NCI-H187 (cell line): ENCODE results near the gene COLEC11.

Experiments used
- DNase-seq, 2 experiments: peaks; one replicate each; lab custom pipeline; 2025; lab: John Stamatoyannopoulos, UW

COLEC11 gene

GRCh38 chr2:3585261-3586109, 9.4 kb upstream of the COLEC11 start:
- no peak for DNase-seq

- DNase-seq, result no peak
These were observed 8.7 kb upstream of the COLEC11 start for GRCh38 chr2:3586220-3586619.

GRCh38 chr2:3587021-3587420, 7.9 kb upstream of the COLEC11 start:
- DNase-seq, result no peak

GRCh38 chr2:3587432-3587831, 7.5 kb upstream of the COLEC11 start:
- DNase-seq, result no peak

- no peak for DNase-seq
These were observed 6.8 kb upstream of the COLEC11 start for GRCh38 chr2:3588084-3588483.

GRCh38 chr2:3589086-3589485, 5.8 kb upstream of the COLEC11 start:
- DNase-seq, result no peak

- no peak for DNase-seq
These were observed 492 bp downstream of the COLEC11 start for GRCh38 chr2:3595404-3595803.

- no peak for DNase-seq
These were observed 1.1 kb downstream of the COLEC11 start for GRCh38 chr2:3595985-3596384.

- no peak for DNase-seq
These were observed 2.0 kb downstream of the COLEC11 start for GRCh38 chr2:3596901-3597417.

GRCh38 chr2:3597567-3597966, 2.7 kb downstream of the COLEC11 start:
- DNase-seq, result no peak

GRCh38 chr2:3598197-3598910, 3.4 kb downstream of the COLEC11 start:
- DNase-seq, result no peak

- DNase-seq, result no peak
These were observed 4.3 kb downstream of the COLEC11 start for GRCh38 chr2:3598912-3599854.

- DNase-seq, result no peak
These were observed 5.4 kb downstream of the COLEC11 start for GRCh38 chr2:3600256-3600855.

- no peak for DNase-seq
These were observed 6.8 kb downstream of the COLEC11 start for GRCh38 chr2:3601561-3602271.

- no peak for DNase-seq
These were observed 7.8 kb downstream of the COLEC11 start for GRCh38 chr2:3602553-3603339.

GRCh38 chr2:3603536-3604206, 8.8 kb downstream of the COLEC11 start:
- DNase-seq, result no peak

GRCh38 chr2:3604207-3604877, 9.4 kb downstream of the COLEC11 start:
- no peak for DNase-seq

- peak; percentile 87 to 100 for DNase-seq
These were observed 10.4 kb downstream of the COLEC11 start for GRCh38 chr2:3604991-3605961.
